ENCODE measurements around the gene SUFU. TPM values are rescaled to one million over a fixed set of nuclear protein-coding genes. Genes with fewer than 3 reads are reported as not detected.

The SUFU gene
- total and polyA plus RNA-seq, 2 of the 4 experiments (the other 2 are of a cell fraction), result 2.2 to 11.0 TPM

DNA sequence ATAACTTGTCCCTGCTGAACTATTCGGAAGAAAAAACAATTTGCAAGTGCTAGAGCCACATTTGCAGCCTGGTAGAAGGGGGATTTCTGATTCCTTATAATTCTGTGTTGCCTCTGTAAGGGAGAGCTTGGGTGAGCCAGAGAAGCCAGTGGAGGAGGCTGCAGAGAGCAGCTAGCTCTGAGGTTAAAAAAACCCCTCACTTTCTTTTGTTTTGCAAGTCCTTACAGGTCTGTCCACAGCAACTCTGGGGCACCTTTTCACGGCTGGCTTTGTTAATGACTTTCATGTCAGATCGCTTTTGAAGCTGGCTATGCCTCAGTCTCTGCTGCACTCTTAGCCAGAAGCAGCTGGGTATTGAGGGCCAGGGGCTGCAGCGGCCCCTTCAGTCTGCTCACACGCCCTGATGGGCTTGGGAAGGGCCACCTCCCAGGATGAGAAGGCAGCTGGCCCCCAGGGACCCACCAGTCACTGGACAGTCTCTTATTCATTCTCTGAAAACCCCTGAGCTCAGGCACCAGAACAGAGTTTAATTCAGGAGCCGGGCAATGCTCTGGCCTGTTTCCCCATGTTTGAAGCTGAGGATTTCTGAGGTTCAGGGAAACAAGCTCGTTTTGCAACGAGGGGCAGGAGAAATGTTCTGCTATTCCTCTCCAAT is 171.4 kb downstream of the SUFU start (continued):
- TF ChIP-seq CHD1 (IDR thresholded peaks at IDR 0.05; ENCODE audit: low read depth, low read length), result no peak

GRCh38 chr10:102675666-102676533 is 172.1 kb downstream of the SUFU start:
- H2BK120ac ChIP-seq (ENCODE audit: low read depth, low read length), result peak overlapping the region; percentile 97
- H3K27ac ChIP-seq (ENCODE audit: insufficient read depth, low read length), result peak overlapping the region; percentile 89
- peak overlapping the region; percentile 97 for H2BK5ac ChIP-seq (ENCODE audit: low read depth, low read length, poor library complexity, severe bottlenecking)
- no peaks in the 10 kb centered on the region for H3K36me3 ChIP-seq (ENCODE audit: control insufficient read depth, insufficient read depth, low read length)
- intact Hi-C loops (cut with micrococcal nuclease), result loop anchor here (1.0 to 2.0 kb wide), 2 partner anchors 29 to 174 kb away; partner anchors contain the start of gene ACTR1A
- no TSS peak for BruUV-seq (replicated peaks)
- in situ Hi-C loops (cut with MboI; ENCODE audit: low sequenced_read_pairs), result no loop called here
- H2AFZ ChIP-seq (replicated peaks; ENCODE audit: low read length, poor library complexity), result peak overlapping the region; percentile 73
- H2BK15ac ChIP-seq (ENCODE audit: low read depth, low read length), result peak overlapping the region; percentile 87; the same call in 2 of the 3 replicates
- POLR2A ChIA-PET (ENCODE audit: unreplicated experiment), result interaction anchor here (0.7 to 1.1 kb wide), 3 partner anchors 15 to 91 kb away, joined by 3 to 14 read pairs (median 4); no protein-coding TSS in a partner anchor
- H3K14ac ChIP-seq (replicated peaks; ENCODE audit: low read depth, low read length), result peak overlapping the region; percentile 93
- CTCF ChIA-PET, result interaction anchor here (0.6 to 1.2 kb wide), 6 partner anchors 10 to 494 kb away, joined by 3 to 5 read pairs (median 4); no protein-coding TSS in a partner anchor
- H3K9me1 ChIP-seq (ENCODE audit: insufficient read depth, low read length), result peaks cover 22% of the 10 kb centered on the region
- H3K4me2 ChIP-seq (ENCODE audit: low read depth, low read length), result peak overlapping the region; percentile 72
- H4K91ac ChIP-seq (ENCODE audit: insufficient read depth, low read depth, low read length), result peak overlapping the region; percentile 97
- no peaks in the 10 kb centered on the region for H4K20me1 ChIP-seq (ENCODE audit: insufficient read depth, low read length)
- peak overlapping the region; percentile 96 for H3K4ac ChIP-seq (ENCODE audit: low read depth, low read length)
- peak overlapping the region; percentile 83 for H3K18ac ChIP-seq (ENCODE audit: low read depth, low read length)
- peak overlapping the region; percentile 93 for H3K23ac ChIP-seq (ENCODE audit: low read depth, low read length)
- peaks cover 49% of the 10 kb centered on the region for H3K4me1 ChIP-seq (ENCODE audit: control insufficient read depth, insufficient read depth, low read length)
- peak overlapping the region; percentile 1; the same call in 1 of the 2 replicates for H3K4me3 ChIP-seq (ENCODE audit: insufficient read depth, low read depth, low read length)
- peak; percentile 77 for ATAC-seq (ENCODE audit: low read depth)
- H3K56ac ChIP-seq (ENCODE audit: extremely low read depth, insufficient read depth, low read length), result peak overlapping the region; percentile 95
- H4K8ac ChIP-seq (ENCODE audit: low read depth in 2 of 2, low read length in 2 of 2), result peak overlapping the region; percentile 78 to 93
- H3K79me1 ChIP-seq (ENCODE audit: low read depth in 1 of 2, low read length in 2 of 2), result peaks cover 9 to 53% of the 10 kb centered on the region in 2 experiments; a peak in 3 of 4 replicates
- no peaks in the 10 kb centered on the region for H3K9me3 ChIP-seq (ENCODE audit: control insufficient read depth, insufficient read depth, low read length)
- H3K9ac ChIP-seq (ENCODE audit: low read depth, low read length), result peak overlapping the region; percentile 85
- dilution Hi-C loops (cut with HindIII; ENCODE audit: low sequenced_read_pairs, unreplicated experiment), result no loop called here
- H2BK20ac ChIP-seq (ENCODE audit: low read depth, low read length), result peak overlapping the region; percentile 93
- WGBS, 2 experiments (ENCODE audit: extremely low coverage in 2 of 2, insufficient read length in 1 of 2), result 0% methylated on average over 2 of the region's 16 CpGs; no CpG with 5 or more reads in 1 of the 2 experiments
- no peaks in the 10 kb centered on the region for H3K27me3 ChIP-seq (ENCODE audit: control insufficient read depth, insufficient read depth, low read length)
- peak; percentile 98 for DNase-seq
- peak overlapping the region; percentile 75 for H2AK9ac ChIP-seq (replicated peaks; ENCODE audit: low read depth, low read length, poor library complexity)
- peak overlapping the region; percentile 76 for H4K5ac ChIP-seq (ENCODE audit: low read depth, low read length)
- peak overlapping the region; percentile 72 for H2AK5ac ChIP-seq (ENCODE audit: low read depth, low read length)
- TF ChIP-seq MAZ (IDR thresholded peaks at IDR 0.05; ENCODE audit: borderline replicate concordance, low read depth, low read length), result peak; percentile 31; the same call in 1 of the 2 replicates
- no peak for TF ChIP-seq USF2 (IDR thresholded peaks at IDR 0.05; ENCODE audit: low read depth, low read length)
- TF ChIP-seq CHD1 (IDR thresholded peaks at IDR 0.05; ENCODE audit: low read depth, low read length), result no peak
- TF ChIP-seq FOS (IDR thresholded peaks at IDR 0.05; ENCODE audit: low read depth, low read length), result no peak
- TF ChIP-seq SMC3 (IDR thresholded peaks at IDR 0.05; ENCODE audit: low read depth, low read length), result 0 out of 2 replicates have a peak, but pooled peaks have one; percentile 12
- no peak for TF ChIP-seq ELK1 (IDR thresholded peaks at IDR 0.05; ENCODE audit: borderline replicate concordance, low read depth, low read length)
- TF ChIP-seq RAD21 (IDR thresholded peaks at IDR 0.05; ENCODE audit: low read length), result no peak
- peak; percentile 38 for TF ChIP-seq MAFK (IDR thresholded peaks at IDR 0.05; ENCODE audit: low read depth, low read length)
- no peak; the same call in 1 of the 2 replicates for TF ChIP-seq BHLHE40 (IDR thresholded peaks at IDR 0.05; ENCODE audit: low read depth, low read length)
- TF ChIP-seq RCOR1 (IDR thresholded peaks at IDR 0.05; ENCODE audit: insufficient replicate concordance, low read length), result no peak
- TF ChIP-seq CEBPB (IDR thresholded peaks at IDR 0.05; ENCODE audit: low read depth, low read length), result no peak

Data from IMR-90 (cell line).